K562 (cell line): ENCODE data around the gene NAV2. TPM values are rescaled to one million over a fixed set of nuclear protein-coding genes. Genes with fewer than 3 reads are reported as not detected.

Experiments used
- ATAC-seq: fragments of 200-7000 bp; cut with Tn5 transposase; 3 replicates; pipeline ENCODE4 v1.9.1; 2020; ENCODE audit warnings: moderate library complexity
- BruUV-seq: library from RNA; stranded (reverse); fragments of 400-500 nt; replicated peaks from 2 replicates; lab custom pipeline; 2021; lab: Mats Ljungman, UMichigan
- CTCF ChIA-PET: fragments of 300-600 bp; formaldehyde crosslinking; extraction: SDS; loops from one replicate; lab custom pipeline; 2021; ENCODE audit warnings: low intra/inter-chr PET ratio; lab: Yijun Ruan, JAX
- POLR2A ChIA-PET: fragments of 300-600, 350-650 bp; sonication (Branson Sonifier 250); formaldehyde crosslinking; extraction: SDS; loops from one replicate; lab custom pipeline; 2021; ENCODE audit warnings: antibody characterized with exemption, inconsistent platforms; lab: Yijun Ruan, JAX
- DNase-seq, 4 experiments: peaks; one replicate each; pipeline versions ENCODE4 v3.0.0 to v3.0.0-alpha.2; 2011 to 2018; ENCODE audit warnings: low spot score in 3 of 4, mixed read lengths in 3 of 4; ENCODE audit errors: extremely low read depth in 1 of 4
- FAIRE-seq: peaks from 2 replicates; lab custom pipeline; 2011; peaks lifted over from hg19 to GRCh38; lab: Jason Lieb, UNC
- H2AFZ ChIP-seq: 2 replicates; pipeline ENCODE4 v1.6.0; 2011; ENCODE audit warnings: low read depth, low read length, control low read depth, inconsistent platforms
- H3K27ac ChIP-seq: fragments of 200-600 bp; 3 replicates; pipeline ENCODE4 v1.8.0; 2011; ENCODE audit warnings: low read depth, mild to moderate bottlenecking, control low read depth, inconsistent platforms, low read length, moderate library complexity, mixed read lengths; ENCODE audit errors: extremely low read depth
- H3K27me3 ChIP-seq, 2 experiments: fragments of 300-600 bp in 1 of 2; 2 replicates in 1 of 2; 3 replicates in 1 of 2; pipeline versions ENCODE4 v1.6.0 to v1.8.0; 2011; ENCODE audit warnings: inconsistent platforms in 2 of 2, low read length in 2 of 2, mild to moderate bottlenecking in 1 of 2, mixed read lengths in 1 of 2, moderate library complexity in 1 of 2; ENCODE audit not compliant: control insufficient read depth in 2 of 2, insufficient read depth in 2 of 2
- H3K36me3 ChIP-seq: fragments of 300-600 bp; 3 replicates; pipeline ENCODE4 v1.8.0; 2011; ENCODE audit warnings: mild to moderate bottlenecking, low read length, inconsistent platforms; ENCODE audit not compliant: control insufficient read depth, insufficient read depth
- H3K4me1 ChIP-seq, 2 experiments: fragments of 200-600 bp in 1 of 2; replicated peaks in 1 of 2; 2 replicates in 1 of 2; 3 replicates in 1 of 2; pipeline versions ENCODE4 v1.5.1 to v1.8.0; 2011; ENCODE audit warnings: inconsistent platforms in 2 of 2, low read length in 2 of 2, mild to moderate bottlenecking in 1 of 2, mixed read lengths in 1 of 2, moderate library complexity in 1 of 2; ENCODE audit not compliant: control insufficient read depth in 2 of 2, insufficient read depth in 2 of 2
- H3K4me2 ChIP-seq: 2 replicates; pipeline ENCODE4 v1.6.1; 2011; ENCODE audit warnings: low read length, control low read depth, inconsistent platforms, mixed read lengths; ENCODE audit not compliant: insufficient read depth
- H3K4me3 ChIP-seq: fragments of 200-600 bp; sonication (generic), shearing (Covaris generic); 2 replicates; pipeline ENCODE4 v1.5.1; 2016; ENCODE audit warnings: control low read depth, inconsistent platforms
- H3K79me2 ChIP-seq: fragments of 200-600 bp; 3 replicates; pipeline ENCODE4 v1.8.0; 2011; ENCODE audit warnings: low read length, inconsistent platforms; ENCODE audit not compliant: control insufficient read depth, insufficient read depth
- H3K9ac ChIP-seq, 2 experiments: 2 replicates each; pipeline versions ENCODE4 v1.6.0 to v1.6.1; 2011; ENCODE audit warnings: low read depth in 2 of 2, low read length in 2 of 2, control low read depth in 1 of 2, inconsistent platforms in 1 of 2, mild to moderate bottlenecking in 1 of 2, mixed read lengths in 1 of 2; ENCODE audit not compliant: insufficient read depth in 1 of 2
- H3K9me1 ChIP-seq: one replicate; pipeline ENCODE4 v1.6.0; 2011; ENCODE audit warnings: inconsistent platforms, mild to moderate bottlenecking, low read length, moderate library complexity; ENCODE audit not compliant: control insufficient read depth, insufficient read depth
- H3K9me3 ChIP-seq: replicated peaks from 2 replicates; pipeline ENCODE4 v1.5.1; 2011; ENCODE audit warnings: low read depth, low read length, inconsistent platforms; ENCODE audit not compliant: control insufficient read depth, insufficient read depth
- H4K20me1 ChIP-seq: replicated peaks from 2 replicates; pipeline ENCODE4 v1.6.1; 2011; ENCODE audit warnings: low read length, inconsistent platforms, mixed read lengths; ENCODE audit not compliant: control insufficient read depth, insufficient read depth
- KLF6 ChIP-seq: fragments of 250-450 bp; sonication (Bioruptor Pico); IDR thresholded peaks from 2 replicates; pipeline ENCODE4 v1.4.0; 2020; ENCODE audit warnings: mild to moderate bottlenecking, moderate library complexity, borderline replicate concordance
- LARP7 ChIP-seq: fragments of 450-650 bp; IDR thresholded peaks from 2 replicates; pipeline ENCODE4 v1.6.1; 2016
- ZNF212 ChIP-seq: fragments of 450-650 bp; formaldehyde crosslinking; IDR thresholded peaks from 2 replicates; pipeline ENCODE4 v1.4.0; 2020; ENCODE audit warnings: mild to moderate bottlenecking
- WGBS: fragments of 100-300 bp; shearing (Covaris generic); methylation state at CpG from one replicate; pipeline ENCODE4 v1.1.6; 2016; ENCODE audit warnings: low coverage, mixed read lengths; ENCODE audit not compliant: insufficient coverage; ENCODE audit errors: missing lambda C conversion rate; 5-methylcytosine and 5-hydroxymethylcytosine counted together
- in situ Hi-C: fragments of 300-500 bp; cut with MboI; formaldehyde crosslinking; loops from 4 replicates; pipeline ENCODE4 v1.15.0; 2018; ENCODE audit warnings: inconsistent platforms, mixed read lengths
- intact Hi-C: fragments of 100-400 bp; cut with micrococcal nuclease; formaldehyde crosslinking; loops from 2 replicates; pipeline ENCODE4 v1.14.2; 2022
- polyA plus RNA-seq, 8 experiments: library from polyadenylated mRNA; depleted of rRNA in 4 of 8; stranded (reverse) in 5 of 8; unstranded in 3 of 8; fragments of >200 nt; fragmentation: Nextera tagmentation in 2 of 8; fragmentation: Illumina TruSeq in 1 of 8; extraction: Ambion mirVana in 2 of 8; extraction: Trizol in 1 of 8; gene quantifications; 2 replicates each; pipeline versions ENCODE4 v1.2.1 to v1.2.3, GENCODE V29; 2011 to 2014; ENCODE audit warnings: inconsistent platforms in 1 of 8, missing spikeins in 1 of 8
- total RNA-seq, 7 experiments: library from RNA; depleted of rRNA in 6 of 7; stranded (reverse); fragments of >200 nt in 6 of 7; fragmentation: Illumina TruSeq in 2 of 7; extraction: Trizol in 2 of 7; gene quantifications; 2 replicates each; pipeline versions ENCODE4 v1.2.1 to v1.2.3, GENCODE V29; 2011 to 2021; ENCODE audit warnings: low replicate concordance in 1 of 7
- TF ChIP-seq, protein P1 (sequence below): fragments of 200-600 bp; sonication (generic); IDR thresholded peaks from one replicate; pipeline ENCODE4 v1.6.1; 2012; ENCODE audit warnings: mild to moderate bottlenecking, low read depth, low read length, inconsistent platforms

NAV2 gene
- total and polyA plus RNA-seq, 9 of the 15 experiments (the other 6 are each of a cell fraction or from before 2014, with no cell fraction given), result 0.03 to 0.35 (median 0.05) TPM

DNA sequence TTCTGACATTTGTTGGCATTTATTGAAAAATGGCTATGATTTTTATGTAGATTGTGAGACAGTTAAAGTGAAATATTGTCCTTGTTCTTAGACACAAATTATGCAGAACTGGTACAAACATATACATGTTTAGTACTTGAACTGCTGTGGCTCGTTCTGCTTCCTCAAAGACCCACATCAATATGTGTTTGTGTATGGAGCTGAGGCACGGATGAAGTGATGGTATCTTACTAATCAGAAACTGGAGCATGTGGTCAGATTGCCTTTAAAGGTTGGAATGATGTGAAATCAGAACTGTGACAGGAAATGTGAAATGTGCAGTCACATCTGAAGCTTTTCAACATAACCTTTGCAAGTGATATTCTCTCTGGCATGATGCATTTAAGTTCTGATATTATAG, 130.4 kb downstream of the NAV2 start:
- Histone ChIP-seq H3K4me1 (no peaks in the 10 kb centered on the region), H3K79me2 (no peaks in the 10 kb centered on the region), H3K36me3 (no peaks in the 10 kb centered on the region), H3K27me3 (peaks cover 3% of the 10 kb centered on the region in 2 experiments; a peak in 3 of 5 replicates), H3K4me2 (no peak overlapping the region), H4K20me1 (no peaks in the 10 kb centered on the region), H2AFZ (no peak overlapping the region), H3K4me3 (no peak overlapping the region), H3K9me3 (no peaks in the 10 kb centered on the region), H3K9me1 (no peaks in the 10 kb centered on the region), H3K27ac (no peak overlapping the region), H3K9ac (no peak overlapping the region)
- DNase-seq, result no peak
- no peak for FAIRE-seq
- ATAC-seq, result no peak
- 0% methylated on average over 2 of the region's 2 CpGs for WGBS
- ChIA-PET POLR2A (no interaction called here), CTCF (no interaction called here)
- BruUV-seq, result no TSS peak
- no peak for TF ChIP-seq LARP7
- TF ChIP-seq KLF6, result no peak
- TF ChIP-seq ZNF212 (CRISPR knock-in tag), result no peak
- TF ChIP-seq, protein P1, sequence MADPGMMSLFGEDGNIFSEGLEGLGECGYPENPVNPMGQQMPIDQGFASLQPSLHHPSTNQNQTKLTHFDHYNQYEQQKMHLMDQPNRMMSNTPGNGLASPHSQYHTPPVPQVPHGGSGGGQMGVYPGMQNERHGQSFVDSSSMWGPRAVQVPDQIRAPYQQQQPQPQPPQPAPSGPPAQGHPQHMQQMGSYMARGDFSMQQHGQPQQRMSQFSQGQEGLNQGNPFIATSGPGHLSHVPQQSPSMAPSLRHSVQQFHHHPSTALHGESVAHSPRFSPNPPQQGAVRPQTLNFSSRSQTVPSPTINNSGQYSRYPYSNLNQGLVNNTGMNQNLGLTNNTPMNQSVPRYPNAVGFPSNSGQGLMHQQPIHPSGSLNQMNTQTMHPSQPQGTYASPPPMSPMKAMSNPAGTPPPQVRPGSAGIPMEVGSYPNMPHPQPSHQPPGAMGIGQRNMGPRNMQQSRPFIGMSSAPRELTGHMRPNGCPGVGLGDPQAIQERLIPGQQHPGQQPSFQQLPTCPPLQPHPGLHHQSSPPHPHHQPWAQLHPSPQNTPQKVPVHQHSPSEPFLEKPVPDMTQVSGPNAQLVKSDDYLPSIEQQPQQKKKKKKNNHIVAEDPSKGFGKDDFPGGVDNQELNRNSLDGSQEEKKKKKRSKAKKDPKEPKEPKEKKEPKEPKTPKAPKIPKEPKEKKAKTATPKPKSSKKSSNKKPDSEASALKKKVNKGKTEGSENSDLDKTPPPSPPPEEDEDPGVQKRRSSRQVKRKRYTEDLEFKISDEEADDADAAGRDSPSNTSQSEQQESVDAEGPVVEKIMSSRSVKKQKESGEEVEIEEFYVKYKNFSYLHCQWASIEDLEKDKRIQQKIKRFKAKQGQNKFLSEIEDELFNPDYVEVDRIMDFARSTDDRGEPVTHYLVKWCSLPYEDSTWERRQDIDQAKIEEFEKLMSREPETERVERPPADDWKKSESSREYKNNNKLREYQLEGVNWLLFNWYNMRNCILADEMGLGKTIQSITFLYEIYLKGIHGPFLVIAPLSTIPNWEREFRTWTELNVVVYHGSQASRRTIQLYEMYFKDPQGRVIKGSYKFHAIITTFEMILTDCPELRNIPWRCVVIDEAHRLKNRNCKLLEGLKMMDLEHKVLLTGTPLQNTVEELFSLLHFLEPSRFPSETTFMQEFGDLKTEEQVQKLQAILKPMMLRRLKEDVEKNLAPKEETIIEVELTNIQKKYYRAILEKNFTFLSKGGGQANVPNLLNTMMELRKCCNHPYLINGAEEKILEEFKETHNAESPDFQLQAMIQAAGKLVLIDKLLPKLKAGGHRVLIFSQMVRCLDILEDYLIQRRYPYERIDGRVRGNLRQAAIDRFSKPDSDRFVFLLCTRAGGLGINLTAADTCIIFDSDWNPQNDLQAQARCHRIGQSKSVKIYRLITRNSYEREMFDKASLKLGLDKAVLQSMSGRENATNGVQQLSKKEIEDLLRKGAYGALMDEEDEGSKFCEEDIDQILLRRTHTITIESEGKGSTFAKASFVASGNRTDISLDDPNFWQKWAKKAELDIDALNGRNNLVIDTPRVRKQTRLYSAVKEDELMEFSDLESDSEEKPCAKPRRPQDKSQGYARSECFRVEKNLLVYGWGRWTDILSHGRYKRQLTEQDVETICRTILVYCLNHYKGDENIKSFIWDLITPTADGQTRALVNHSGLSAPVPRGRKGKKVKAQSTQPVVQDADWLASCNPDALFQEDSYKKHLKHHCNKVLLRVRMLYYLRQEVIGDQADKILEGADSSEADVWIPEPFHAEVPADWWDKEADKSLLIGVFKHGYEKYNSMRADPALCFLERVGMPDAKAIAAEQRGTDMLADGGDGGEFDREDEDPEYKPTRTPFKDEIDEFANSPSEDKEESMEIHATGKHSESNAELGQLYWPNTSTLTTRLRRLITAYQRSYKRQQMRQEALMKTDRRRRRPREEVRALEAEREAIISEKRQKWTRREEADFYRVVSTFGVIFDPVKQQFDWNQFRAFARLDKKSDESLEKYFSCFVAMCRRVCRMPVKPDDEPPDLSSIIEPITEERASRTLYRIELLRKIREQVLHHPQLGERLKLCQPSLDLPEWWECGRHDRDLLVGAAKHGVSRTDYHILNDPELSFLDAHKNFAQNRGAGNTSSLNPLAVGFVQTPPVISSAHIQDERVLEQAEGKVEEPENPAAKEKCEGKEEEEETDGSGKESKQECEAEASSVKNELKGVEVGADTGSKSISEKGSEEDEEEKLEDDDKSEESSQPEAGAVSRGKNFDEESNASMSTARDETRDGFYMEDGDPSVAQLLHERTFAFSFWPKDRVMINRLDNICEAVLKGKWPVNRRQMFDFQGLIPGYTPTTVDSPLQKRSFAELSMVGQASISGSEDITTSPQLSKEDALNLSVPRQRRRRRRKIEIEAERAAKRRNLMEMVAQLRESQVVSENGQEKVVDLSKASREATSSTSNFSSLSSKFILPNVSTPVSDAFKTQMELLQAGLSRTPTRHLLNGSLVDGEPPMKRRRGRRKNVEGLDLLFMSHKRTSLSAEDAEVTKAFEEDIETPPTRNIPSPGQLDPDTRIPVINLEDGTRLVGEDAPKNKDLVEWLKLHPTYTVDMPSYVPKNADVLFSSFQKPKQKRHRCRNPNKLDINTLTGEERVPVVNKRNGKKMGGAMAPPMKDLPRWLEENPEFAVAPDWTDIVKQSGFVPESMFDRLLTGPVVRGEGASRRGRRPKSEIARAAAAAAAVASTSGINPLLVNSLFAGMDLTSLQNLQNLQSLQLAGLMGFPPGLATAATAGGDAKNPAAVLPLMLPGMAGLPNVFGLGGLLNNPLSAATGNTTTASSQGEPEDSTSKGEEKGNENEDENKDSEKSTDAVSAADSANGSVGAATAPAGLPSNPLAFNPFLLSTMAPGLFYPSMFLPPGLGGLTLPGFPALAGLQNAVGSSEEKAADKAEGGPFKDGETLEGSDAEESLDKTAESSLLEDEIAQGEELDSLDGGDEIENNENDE, result no peak
- intact Hi-C loops, result no loop called here
- in situ Hi-C loops, result no loop called here
